ENCODE results near the gene GDA.

- TF ChIP-seq, protein P1, sequence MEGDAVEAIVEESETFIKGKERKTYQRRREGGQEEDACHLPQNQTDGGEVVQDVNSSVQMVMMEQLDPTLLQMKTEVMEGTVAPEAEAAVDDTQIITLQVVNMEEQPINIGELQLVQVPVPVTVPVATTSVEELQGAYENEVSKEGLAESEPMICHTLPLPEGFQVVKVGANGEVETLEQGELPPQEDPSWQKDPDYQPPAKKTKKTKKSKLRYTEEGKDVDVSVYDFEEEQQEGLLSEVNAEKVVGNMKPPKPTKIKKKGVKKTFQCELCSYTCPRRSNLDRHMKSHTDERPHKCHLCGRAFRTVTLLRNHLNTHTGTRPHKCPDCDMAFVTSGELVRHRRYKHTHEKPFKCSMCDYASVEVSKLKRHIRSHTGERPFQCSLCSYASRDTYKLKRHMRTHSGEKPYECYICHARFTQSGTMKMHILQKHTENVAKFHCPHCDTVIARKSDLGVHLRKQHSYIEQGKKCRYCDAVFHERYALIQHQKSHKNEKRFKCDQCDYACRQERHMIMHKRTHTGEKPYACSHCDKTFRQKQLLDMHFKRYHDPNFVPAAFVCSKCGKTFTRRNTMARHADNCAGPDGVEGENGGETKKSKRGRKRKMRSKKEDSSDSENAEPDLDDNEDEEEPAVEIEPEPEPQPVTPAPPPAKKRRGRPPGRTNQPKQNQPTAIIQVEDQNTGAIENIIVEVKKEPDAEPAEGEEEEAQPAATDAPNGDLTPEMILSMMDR (IDR thresholded peaks at IDR 0.05): no peak
- no peak for TF ChIP-seq POLR2A (IDR thresholded peaks at IDR 0.05)
Measured at GRCh38 chr9:72168075-72168474, 18.8 kb downstream of the GDA start.
